ENCODE measurements around the gene OCA2.

- TF ChIP-seq, protein P1, sequence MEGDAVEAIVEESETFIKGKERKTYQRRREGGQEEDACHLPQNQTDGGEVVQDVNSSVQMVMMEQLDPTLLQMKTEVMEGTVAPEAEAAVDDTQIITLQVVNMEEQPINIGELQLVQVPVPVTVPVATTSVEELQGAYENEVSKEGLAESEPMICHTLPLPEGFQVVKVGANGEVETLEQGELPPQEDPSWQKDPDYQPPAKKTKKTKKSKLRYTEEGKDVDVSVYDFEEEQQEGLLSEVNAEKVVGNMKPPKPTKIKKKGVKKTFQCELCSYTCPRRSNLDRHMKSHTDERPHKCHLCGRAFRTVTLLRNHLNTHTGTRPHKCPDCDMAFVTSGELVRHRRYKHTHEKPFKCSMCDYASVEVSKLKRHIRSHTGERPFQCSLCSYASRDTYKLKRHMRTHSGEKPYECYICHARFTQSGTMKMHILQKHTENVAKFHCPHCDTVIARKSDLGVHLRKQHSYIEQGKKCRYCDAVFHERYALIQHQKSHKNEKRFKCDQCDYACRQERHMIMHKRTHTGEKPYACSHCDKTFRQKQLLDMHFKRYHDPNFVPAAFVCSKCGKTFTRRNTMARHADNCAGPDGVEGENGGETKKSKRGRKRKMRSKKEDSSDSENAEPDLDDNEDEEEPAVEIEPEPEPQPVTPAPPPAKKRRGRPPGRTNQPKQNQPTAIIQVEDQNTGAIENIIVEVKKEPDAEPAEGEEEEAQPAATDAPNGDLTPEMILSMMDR (IDR thresholded peaks at IDR 0.05), result no peak
- TF ChIP-seq EP300 (IDR thresholded peaks at IDR 0.05), result no peak
Measured at GRCh38 chr15:28096411-28096669, 2.8 kb downstream of the OCA2 start.
